Left ventricle myocardium inferior (tissue), 1 donor: ENCODE results near the gene GGA3. TPM values are rescaled to one million over a fixed set of nuclear protein-coding genes. Genes with fewer than 3 reads are reported as not detected.
A peak's percentile ranks its signal among the peaks of the same experiment; 100 is the strongest.

Experiments used
- DNase-seq: peaks from one replicate; pipeline ENCODE4 v3.0.0-alpha.2; 2020
- H3K27ac ChIP-seq: fragments of 200-600 bp; replicated peaks from 2 replicates; pipeline ENCODE4 v1.8.0; 2021
- H3K27me3 ChIP-seq: fragments of 200-600 bp; 2 replicates; pipeline ENCODE4 v1.8.0; 2021; ENCODE audit warnings: low read depth
- H3K36me3 ChIP-seq: fragments of 200-600 bp; 2 replicates; pipeline ENCODE4 v1.8.0; 2021
- H3K4me1 ChIP-seq: fragments of 200-600 bp; 2 replicates; pipeline ENCODE4 v1.8.0; 2021
- H3K4me3 ChIP-seq: fragments of 200-600 bp; 2 replicates; pipeline ENCODE4 v1.8.0; 2021; ENCODE audit warnings: mild to moderate bottlenecking, moderate library complexity
- H3K9me3 ChIP-seq: fragments of 200-600 bp; replicated peaks from 2 replicates; pipeline ENCODE4 v1.8.0; 2021
- CTCF ChIP-seq: fragments of 200-600 bp; IDR thresholded peaks from 2 replicates; pipeline ENCODE4 v1.8.0; 2021; ENCODE audit warnings: antibody characterized with exemption, mild to moderate bottlenecking, borderline replicate concordance
- intact Hi-C: fragments of 100-400 bp; cut with micrococcal nuclease; formaldehyde crosslinking; loops from one replicate; pipeline ENCODE4 v1.11.0; 2022
- total RNA-seq: library from RNA; stranded (reverse); fragmentation: NEBNext Ultra II Directional; extraction: Animal tissue kit (Norgen Biotek cat#: 25700); gene quantifications from one replicate; pipeline ENCODE4 v1.2.1, GENCODE V29; 2021
- donor health status: DM: no; HTN: yes; CAD: no; lungs with severe emphysema.

GGA3 gene
- total RNA-seq, 1 donor from 2014 or later = 18.8 TPM

GRCh38 chr17:75252039-75252816 lies 9.2 kb downstream of the GGA3 start:
- intact Hi-C loops = no loop called here
- no peak overlapping the region for H3K27ac ChIP-seq
- no peaks in the 10 kb centered on the region for H3K36me3 ChIP-seq
- H3K9me3 ChIP-seq = no peaks in the 10 kb centered on the region
- no peak for DNase-seq
- no peak overlapping the region for H3K4me3 ChIP-seq
- no peak for TF ChIP-seq CTCF
- peaks cover 33% of the 10 kb centered on the region for H3K4me1 ChIP-seq
- no peaks in the 10 kb centered on the region for H3K27me3 ChIP-seq

- Histone ChIP-seq H3K4me3 (peak overlapping the region; percentile 48), H3K9me3 (no peaks in the 10 kb centered on the region), H3K4me1 (peaks cover 22% of the 10 kb centered on the region), H3K27ac (peak overlapping the region; percentile 69), H3K27me3 (no peaks in the 10 kb centered on the region), H3K36me3 (peaks cover 17% of the 10 kb centered on the region)
- TF ChIP-seq CTCF = no peak
- DNase-seq = no peak
- intact Hi-C loops = no loop called here
Observed at GRCh38 chr17:75250009-75250471, 11.4 kb downstream of the GGA3 start.

DNA sequence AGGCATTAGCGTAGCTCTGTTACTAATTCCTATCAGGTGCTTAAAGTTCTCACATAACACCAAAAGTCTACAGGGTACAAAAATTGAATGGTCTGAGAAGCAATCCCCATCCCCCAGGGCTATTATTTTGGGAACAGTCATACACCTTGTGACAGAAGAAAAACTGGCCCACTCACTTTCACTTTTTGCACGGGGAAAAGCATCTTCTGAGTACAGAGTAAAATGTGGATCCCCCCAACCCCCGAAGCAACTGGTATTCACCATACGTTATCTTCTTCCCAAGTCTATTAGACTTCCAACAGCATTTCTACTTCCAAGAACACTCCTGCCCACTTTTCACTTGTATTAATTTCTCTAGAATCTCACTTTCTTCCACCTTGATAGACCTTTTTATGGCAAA lies 11.8 kb downstream of the GGA3 start:
- H3K4me1 ChIP-seq = peaks cover 18% of the 10 kb centered on the region
- peaks cover 22% of the 10 kb centered on the region for H3K36me3 ChIP-seq
- intact Hi-C loops = no loop called here
- DNase-seq = no peak
- no peak for TF ChIP-seq CTCF
- H3K9me3 ChIP-seq = no peaks in the 10 kb centered on the region
- H3K27ac ChIP-seq = peak overlapping the region; percentile 69
- peak overlapping the region; percentile 48 for H3K4me3 ChIP-seq
- no peaks in the 10 kb centered on the region for H3K27me3 ChIP-seq

GRCh38 chr17:75246404-75246803 lies 15.0 kb downstream of the GGA3 start:
- TF ChIP-seq CTCF = no peak
- Histone ChIP-seq H3K27ac (no peak overlapping the region), H3K4me3 (no peak overlapping the region), H3K4me1 (peaks cover 22% of the 10 kb centered on the region), H3K9me3 (no peaks in the 10 kb centered on the region), H3K27me3 (no peaks in the 10 kb centered on the region), H3K36me3 (peaks cover 54% of the 10 kb centered on the region)
- intact Hi-C loops = no loop called here
- no peak for DNase-seq

DNA sequence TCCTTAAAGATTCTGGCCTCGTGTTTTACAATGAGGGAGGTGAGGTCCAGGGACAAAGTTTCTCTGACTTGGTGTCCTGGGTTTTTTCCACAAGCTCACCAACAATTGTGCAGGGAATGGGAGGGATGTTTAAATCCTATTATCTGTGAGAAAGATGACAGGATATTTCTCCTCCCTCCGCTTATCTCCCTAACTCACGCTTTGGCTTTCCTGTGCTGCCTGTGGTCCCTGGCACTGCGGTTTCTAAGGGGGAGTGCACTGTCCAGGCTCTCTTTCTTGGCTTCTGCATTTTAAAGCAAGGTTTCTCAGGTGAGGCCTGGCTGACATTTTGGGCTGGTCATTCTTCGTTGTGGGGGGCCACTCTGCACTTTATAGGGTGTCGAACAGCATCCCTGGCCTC lies 16.4 kb downstream of the GGA3 start:
- no peaks in the 10 kb centered on the region for H3K27me3 ChIP-seq
- no peak overlapping the region for H3K4me3 ChIP-seq
- peaks cover 68% of the 10 kb centered on the region for H3K36me3 ChIP-seq
- no peaks in the 10 kb centered on the region for H3K9me3 ChIP-seq
- H3K4me1 ChIP-seq = peaks cover 26% of the 10 kb centered on the region
- no peak for DNase-seq
- intact Hi-C loops = no loop called here
- no peak for TF ChIP-seq CTCF
- no peak overlapping the region for H3K27ac ChIP-seq
